Right renal cortex interstitium (tissue), 3 donors: ENCODE measurements around the gene CORO2B. TPM values are rescaled to one million over a fixed set of nuclear protein-coding genes. Genes with fewer than 3 reads are reported as not detected.

Source experiments
- polyA plus RNA-seq, 3 donors: library from polyadenylated mRNA; unstranded; fragments of 120-200 nt; gene quantifications; one replicate each; pipeline ENCODE4 v1.2.1, GENCODE V29; 2013; ENCODE audit not compliant: insufficient read length in 3 of 3

Gene CORO2B
- polyA plus RNA-seq, 3 donors, result 20.4 to 23.5 (median 23.5) TPM

Other genes starting within 250 kb of the CORO2B start
- gene ITGA11, start 146.8 kb upstream of the CORO2B start, polyA plus RNA-seq, result 1 to 10 TPM; 2.0 to 3.9 (median 3.1) TPM
- gene ANP32A, start 241.9 kb downstream of the CORO2B start, polyA plus RNA-seq, result 100 to 1,000 TPM; 303 to 333 (median 312) TPM